Neuronal stem cell (in vitro differentiated cells): Measurements from ENCODE around the gene SLC34A3.
A peak's percentile ranks its signal among the peaks of the same experiment; 100 is the strongest.

ENCODE experiments used
- DNase-seq: peaks from one replicate; pipeline ENCODE4 v3.0.0-alpha.2; 2013; ENCODE audit warnings: low spot score
- H2AFZ ChIP-seq: one replicate; pipeline ENCODE4 v1.6.1; 2013; ENCODE audit warnings: mild to moderate bottlenecking, low read length, inconsistent platforms
- H2AK5ac ChIP-seq: 2 replicates; pipeline ENCODE4 v1.6.1; 2013; ENCODE audit warnings: low read depth, mild to moderate bottlenecking, inconsistent platforms, low read length, moderate library complexity, mixed read lengths
- H2BK120ac ChIP-seq: 2 replicates; pipeline ENCODE4 v1.6.1; 2013; ENCODE audit warnings: low read depth, mild to moderate bottlenecking, inconsistent platforms, low read length, moderate library complexity, mixed read lengths
- H2BK12ac ChIP-seq: one replicate; pipeline ENCODE4 v1.6.1; 2013; ENCODE audit warnings: low read length, inconsistent platforms
- H2BK15ac ChIP-seq: 2 replicates; pipeline ENCODE4 v1.6.1; 2013; ENCODE audit warnings: mild to moderate bottlenecking, low read length, inconsistent platforms, mixed read lengths
- H2BK5ac ChIP-seq: one replicate; pipeline ENCODE4 v1.6.1; 2013; ENCODE audit warnings: inconsistent platforms, mild to moderate bottlenecking, low read length, moderate library complexity
- H3K14ac ChIP-seq: one replicate; pipeline ENCODE4 v1.6.1; 2013; ENCODE audit warnings: low read length, inconsistent platforms
- H3K18ac ChIP-seq: 2 replicates; pipeline ENCODE4 v1.6.1; 2013; ENCODE audit warnings: low read length, inconsistent platforms
- H3K23ac ChIP-seq: 2 replicates; pipeline ENCODE4 v1.6.1; 2013; ENCODE audit warnings: low read depth, mild to moderate bottlenecking, mixed read lengths, low read length, inconsistent platforms; ENCODE audit not compliant: poor library complexity
- H3K27ac ChIP-seq: replicated peaks from 3 replicates; pipeline ENCODE4 v1.5.1; 2013; ENCODE audit warnings: low read length, inconsistent platforms
- H3K27me3 ChIP-seq, 3 experiments: 2 replicates each; pipeline ENCODE4 v1.6.1; 2013; ENCODE audit warnings: low read length in 3 of 3, mild to moderate bottlenecking in 2 of 3, inconsistent platforms in 1 of 3, low read depth in 1 of 3, mixed read lengths in 1 of 3, moderate library complexity in 1 of 3; ENCODE audit not compliant: control insufficient read depth in 3 of 3, insufficient read depth in 3 of 3
- H3K36me3 ChIP-seq, 2 donors: replicated peaks in 1 of 2; 2 replicates each; pipeline ENCODE4 v1.6.1; 2013; ENCODE audit warnings: low read length in 2 of 2; ENCODE audit not compliant: control insufficient read depth in 2 of 2, insufficient read depth in 2 of 2
- H3K4ac ChIP-seq: 2 replicates; pipeline ENCODE4 v1.6.1; 2013; ENCODE audit warnings: inconsistent platforms, mild to moderate bottlenecking, low read length, moderate library complexity
- H3K4me1 ChIP-seq, 2 donors: 1 replicate in 1 of 2; 2 replicates in 1 of 2; pipeline ENCODE4 v1.6.1; 2013; ENCODE audit warnings: low read length in 2 of 2, low read depth in 1 of 2; ENCODE audit not compliant: control insufficient read depth in 2 of 2, insufficient read depth in 1 of 2
- H3K4me2 ChIP-seq: one replicate; pipeline ENCODE4 v1.6.1; 2013; ENCODE audit warnings: mild to moderate bottlenecking, low read length, inconsistent platforms; ENCODE audit not compliant: insufficient read depth, poor library complexity, severe bottlenecking
- H3K4me3 ChIP-seq, 2 donors: 2 replicates each; pipeline ENCODE4 v1.5.1; 2013; ENCODE audit warnings: low read length in 2 of 2, mild to moderate bottlenecking in 2 of 2, inconsistent platforms in 1 of 2, moderate library complexity in 1 of 2
- H3K79me1 ChIP-seq: one replicate; pipeline ENCODE4 v1.6.1; 2013; ENCODE audit warnings: low read depth, mild to moderate bottlenecking, inconsistent platforms, low read length, moderate library complexity
- H3K9ac ChIP-seq: one replicate; pipeline ENCODE4 v1.6.1; 2013; ENCODE audit warnings: mild to moderate bottlenecking, low read depth, low read length, inconsistent platforms; ENCODE audit not compliant: poor library complexity
- H3K9me3 ChIP-seq, 2 donors: replicated peaks in 1 of 2; 2 replicates each; pipeline versions ENCODE3 to v1.6.1; 2013; ENCODE audit warnings: low read length in 2 of 2, mild to moderate bottlenecking in 2 of 2, inconsistent platforms in 1 of 2, low read depth in 1 of 2, mixed read lengths in 1 of 2, moderate library complexity in 1 of 2; ENCODE audit not compliant: control insufficient read depth in 2 of 2, insufficient read depth in 1 of 2
- H4K8ac ChIP-seq: one replicate; pipeline ENCODE4 v1.6.1; 2013; ENCODE audit warnings: low read depth, mild to moderate bottlenecking, inconsistent platforms, low read length, moderate library complexity
- H4K91ac ChIP-seq: one replicate; pipeline ENCODE4 v1.6.1; 2013; ENCODE audit warnings: low read length, low read depth, mild to moderate bottlenecking, inconsistent platforms; ENCODE audit not compliant: poor library complexity
- WGBS, 2 donors: extraction: QIAGEN DNeasy Blood & Tissue Kit; methylation state at CpG; one replicate each; pipeline ENCODE4 v1.1.7; 2013; ENCODE audit warnings: missing lambda C conversion rate in 2 of 2, mixed read lengths in 1 of 2; ENCODE audit not compliant: insufficient read length in 2 of 2, insufficient replicate concordance in 1 of 2; ENCODE audit errors: extremely low coverage in 2 of 2; 5-methylcytosine and 5-hydroxymethylcytosine counted together

The SLC34A3 gene

DNA sequence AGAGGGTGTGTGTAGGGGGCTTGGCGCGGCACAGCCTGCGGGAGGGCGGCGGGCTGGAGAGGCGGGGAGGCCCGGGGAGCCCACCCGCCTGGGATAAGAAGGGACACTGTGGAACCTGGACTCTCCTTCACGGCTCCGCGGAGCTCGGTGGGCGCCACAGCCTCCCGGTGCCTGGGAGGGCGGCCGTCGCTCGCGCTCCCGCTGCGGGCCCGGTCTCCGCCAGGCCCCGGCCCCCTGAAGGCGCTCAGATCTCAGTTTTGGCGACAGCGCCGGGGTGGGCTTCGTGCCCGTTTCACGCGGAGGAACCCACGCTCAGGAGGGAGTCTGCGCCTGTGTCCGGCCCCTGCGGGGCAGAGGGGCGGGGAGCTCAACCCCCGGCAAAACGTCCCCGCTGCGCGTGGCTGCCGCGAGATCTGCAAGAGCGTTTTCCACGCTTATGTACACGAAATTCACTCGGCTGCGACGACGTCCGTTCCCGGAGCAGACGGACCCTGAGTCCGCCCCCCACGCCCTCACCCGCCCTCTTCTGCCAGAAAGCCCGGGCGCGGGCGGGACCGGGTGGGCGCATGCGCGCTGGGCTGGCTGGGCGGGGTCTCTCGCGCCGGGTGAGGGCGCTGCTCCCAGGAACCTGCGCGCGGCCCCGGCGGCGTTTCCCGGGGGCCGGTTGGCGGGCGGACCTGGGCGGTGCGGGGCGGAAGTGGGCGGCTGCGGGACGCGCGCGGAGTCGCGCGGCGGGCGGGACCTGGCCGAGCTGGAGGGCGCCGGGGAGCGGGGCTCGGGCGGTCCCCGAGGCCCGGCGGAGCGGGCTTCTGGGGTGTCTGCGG, 24.1 kb downstream of the SLC34A3 start, which contains the start of gene NELFB:
Gene NELFB, plus strand, starts transcription at position 704 of the 824 bp plus-strand sequence.
- H3K27ac ChIP-seq, result peak within 1 kb of the TSS; percentile 19
- peak within 1 kb of the TSS; percentile 99 for H3K18ac ChIP-seq
- H3K14ac ChIP-seq, result peak within 1 kb of the TSS; percentile 94
- H2AFZ ChIP-seq, result peak within 1 kb of the TSS; percentile 96
- peak within 1 kb of the TSS; percentile 96 to 100 for H3K4me3 ChIP-seq
- peak within 1 kb of the TSS; percentile 24 for H2BK120ac ChIP-seq
- peak within 1 kb of the TSS; percentile 38 for H3K4ac ChIP-seq
- H2AK5ac ChIP-seq, result peak within 1 kb of the TSS; percentile 85
- peak within 1 kb of the TSS; percentile 99 for H2BK15ac ChIP-seq
- H3K9ac ChIP-seq, result peak within 1 kb of the TSS; percentile 97
- H3K4me1 ChIP-seq, result peaks cover 19 to 48% of the 10 kb centered on the region in 2 donors
- peak within 1 kb of the TSS; percentile 29 for H4K8ac ChIP-seq
- peak within 1 kb of the TSS; percentile 85 for H3K4me2 ChIP-seq
- H3K36me3 ChIP-seq, result peaks cover 17 to 31% of the 10 kb centered on the region in 2 donors
- H2BK5ac ChIP-seq, result peak within 1 kb of the TSS; percentile 93
- WGBS, 2 donors, result no CpG with 5 or more reads among the region's 105 CpGs
- H3K27me3 ChIP-seq, result no peaks in the 10 kb centered on the region
- peak within 1 kb of the TSS; percentile 66 for H2BK12ac ChIP-seq
- H4K91ac ChIP-seq, result peak within 1 kb of the TSS; percentile 79
- no peaks in the 10 kb centered on the region for H3K9me3 ChIP-seq
- H3K79me1 ChIP-seq, result peaks cover 12% of the 10 kb centered on the region
- peak within 1 kb of the TSS; percentile 70 for H3K23ac ChIP-seq
- peak; percentile 91 for DNase-seq

DNA sequence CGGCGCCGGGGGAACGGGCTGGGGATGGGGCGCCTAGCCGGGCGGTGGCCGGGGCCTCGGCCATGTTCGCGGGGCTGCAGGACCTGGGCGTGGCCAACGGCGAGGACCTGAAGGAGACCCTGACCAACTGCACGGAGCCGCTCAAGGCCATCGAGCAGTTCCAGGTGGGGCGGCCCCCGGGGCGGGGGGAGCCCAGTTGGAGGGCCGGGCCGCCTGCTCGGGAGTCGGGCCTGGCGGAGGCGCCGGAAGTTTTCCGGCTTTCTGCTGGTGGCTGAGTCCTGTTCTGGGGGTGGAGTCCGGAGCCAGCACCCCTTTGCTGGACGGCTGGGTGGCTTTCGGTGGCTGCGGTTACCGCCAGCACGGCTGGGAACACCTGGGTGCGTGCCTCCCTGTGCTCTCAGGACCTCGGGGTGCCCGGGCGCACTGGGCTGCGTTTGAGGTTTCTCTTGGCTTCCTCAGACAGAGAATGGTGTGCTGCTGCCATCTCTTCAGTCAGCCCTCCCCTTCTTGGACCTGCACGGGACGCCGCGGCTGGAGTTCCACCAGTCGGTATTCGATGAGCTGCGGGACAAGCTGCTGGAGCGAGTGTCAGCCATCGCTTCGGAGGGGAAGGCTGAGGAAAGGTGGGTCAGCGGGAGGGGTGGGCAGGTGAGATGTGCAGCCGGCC, 24.9 kb downstream of the SLC34A3 start:
- H3K4me3 ChIP-seq, result peak overlapping the region; percentile 96 to 100
- WGBS, 2 donors, result no CpG with 5 or more reads among the region's 51 CpGs
- no peak overlapping the region for H3K27ac ChIP-seq
- H3K18ac ChIP-seq, result peak overlapping the region; percentile 92
- no peaks in the 10 kb centered on the region for H3K27me3 ChIP-seq
- peaks cover 17 to 34% of the 10 kb centered on the region in 2 donors for H3K36me3 ChIP-seq
- peak overlapping the region; percentile 70 for H3K23ac ChIP-seq
- peaks cover 19 to 44% of the 10 kb centered on the region in 2 donors for H3K4me1 ChIP-seq
- H3K14ac ChIP-seq, result no peak overlapping the region
- peak overlapping the region; percentile 29 for H4K8ac ChIP-seq
- H3K9ac ChIP-seq, result peak overlapping the region; percentile 97
- H2BK15ac ChIP-seq, result peak overlapping the region; percentile 67
- H3K4me2 ChIP-seq, result peak overlapping the region; percentile 80
- no peaks in the 10 kb centered on the region for H3K9me3 ChIP-seq
- H3K79me1 ChIP-seq, result peaks cover 12% of the 10 kb centered on the region
- peak overlapping the region; percentile 38 for H3K4ac ChIP-seq
- DNase-seq, result no peak
- no peak overlapping the region for H2BK120ac ChIP-seq
- peak overlapping the region; percentile 96 for H2AFZ ChIP-seq
- peak overlapping the region; percentile 93 for H2BK5ac ChIP-seq
- H4K91ac ChIP-seq, result no peak overlapping the region
- no peak overlapping the region for H2BK12ac ChIP-seq
- peak overlapping the region; percentile 76 for H2AK5ac ChIP-seq

DNA sequence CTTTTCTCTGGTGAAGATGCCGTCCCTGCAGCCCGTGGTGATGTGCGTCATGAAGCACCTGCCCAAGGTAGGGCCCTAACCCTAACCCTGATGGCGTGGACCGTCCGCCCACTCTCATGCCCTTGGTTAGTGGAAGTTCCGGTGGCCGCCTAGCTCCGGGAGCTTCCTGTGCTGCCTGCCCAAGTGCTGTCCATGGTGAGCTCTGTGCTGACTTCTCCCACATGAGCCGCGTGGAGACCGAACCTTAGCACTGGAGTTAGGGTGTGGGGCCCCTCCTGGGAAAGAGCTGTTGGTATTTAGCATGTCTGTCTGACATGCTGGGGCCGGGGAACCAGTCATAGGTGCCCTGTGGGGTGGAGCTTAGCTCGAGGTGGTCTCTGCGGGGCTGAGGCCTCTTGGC, 25.7 kb downstream of the SLC34A3 start:
- Histone ChIP-seq H3K4me2 (peak overlapping the region; percentile 80), H3K27me3 (no peaks in the 10 kb centered on the region), H3K79me1 (peaks cover 12% of the 10 kb centered on the region), H2AFZ (no peak overlapping the region), H4K8ac (no peak overlapping the region), H3K4me3 (peak overlapping the region; percentile 96 to 100), H2BK12ac (no peak overlapping the region), H3K36me3 (peaks cover 17 to 34% of the 10 kb centered on the region in 2 donors), H2BK120ac (no peak overlapping the region), H3K9ac (peak overlapping the region; percentile 97), H3K18ac (no peak overlapping the region), H3K4ac (no peak overlapping the region), H3K4me1 (peaks cover 14 to 36% of the 10 kb centered on the region in 2 donors), H2AK5ac (peak overlapping the region; percentile 76), H2BK5ac (no peak overlapping the region), H3K27ac (no peak overlapping the region), H3K14ac (no peak overlapping the region), H3K23ac (peak overlapping the region; percentile 70), H2BK15ac (no peak overlapping the region), H3K9me3 (no peaks in the 10 kb centered on the region), H4K91ac (no peak overlapping the region)
- no peak for DNase-seq
- no CpG with 5 or more reads among the region's 15 CpGs for WGBS, 2 donors

DNA sequence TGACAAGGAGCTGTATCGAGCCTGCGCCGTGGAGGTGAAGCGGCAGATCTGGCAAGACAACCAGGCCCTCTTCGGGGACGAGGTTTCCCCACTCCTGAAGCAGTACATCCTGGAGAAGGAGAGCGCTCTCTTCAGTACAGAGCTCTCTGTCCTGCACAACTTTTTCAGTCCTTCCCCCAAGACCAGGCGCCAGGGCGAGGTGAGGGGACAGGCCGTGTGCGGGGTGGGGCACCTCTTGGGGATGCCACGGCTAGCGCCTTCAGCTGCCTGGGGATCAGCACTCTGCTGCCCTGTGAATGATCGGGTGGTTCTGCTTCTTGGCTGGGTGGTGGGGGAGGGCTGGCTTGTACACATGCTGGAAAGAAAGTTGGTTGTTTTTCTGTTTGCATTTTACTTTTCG, 26.2 kb downstream of the SLC34A3 start:
- WGBS, 2 donors, result no CpG with 5 or more reads among the region's 15 CpGs
- Histone ChIP-seq H3K9me3 (no peaks in the 10 kb centered on the region), H2BK12ac (no peak overlapping the region), H3K14ac (no peak overlapping the region), H3K27me3 (no peaks in the 10 kb centered on the region), H3K27ac (no peak overlapping the region), H2BK15ac (no peak overlapping the region), H2BK5ac (no peak overlapping the region), H2AFZ (no peak overlapping the region), H3K9ac (no peak overlapping the region), H2AK5ac (no peak overlapping the region), H3K18ac (no peak overlapping the region), H4K91ac (no peak overlapping the region), H3K4me3 (peak overlapping the region in 1 of 2 donors; percentile 100), H3K4ac (no peak overlapping the region), H2BK120ac (no peak overlapping the region), H3K79me1 (peaks cover 12% of the 10 kb centered on the region), H3K36me3 (peaks cover 17 to 38% of the 10 kb centered on the region in 2 donors), H3K4me1 (peaks cover 14 to 31% of the 10 kb centered on the region in 2 donors), H3K23ac (no peak overlapping the region), H4K8ac (no peak overlapping the region), H3K4me2 (no peak overlapping the region)
- DNase-seq, result no peak
